T-helper 2 cell treated with Interferon-gamma antibody and Interleukin-4, amounts not matched to agents 5 μg/mL and 100 μg/mL, for 36 hours (primary cell): Measurements from ENCODE around the gene ASPDH.

Experiments
- DNase-seq: peaks from one replicate; pipeline ENCODE4 v3.0.0; 2021; ENCODE audit warnings: low spot score
- H3K27ac Mint-ChIP-seq: one replicate; pipeline ENCODE4 v1.8.0; 2021; ENCODE audit warnings: mild to moderate bottlenecking, mixed read lengths
- H3K27me3 Mint-ChIP-seq: one replicate; pipeline ENCODE4 v1.8.0; 2021; ENCODE audit warnings: low read depth, mixed read lengths
- H3K36me3 Mint-ChIP-seq: one replicate; pipeline ENCODE4 v1.8.0; 2021; ENCODE audit warnings: low read depth, mixed read lengths
- H3K4me1 Mint-ChIP-seq: one replicate; pipeline ENCODE4 v1.8.0; 2021; ENCODE audit warnings: low read depth, mixed read lengths
- H3K4me3 Mint-ChIP-seq: one replicate; pipeline ENCODE4 v1.8.0; 2022; ENCODE audit warnings: mild to moderate bottlenecking, moderate library complexity, mixed read lengths
- H3K9me3 Mint-ChIP-seq: one replicate; pipeline ENCODE4 v1.8.0; 2021; ENCODE audit warnings: mixed read lengths

The ASPDH gene

GRCh38 chr19:50489461-50490011, 24.2 kb downstream of the ASPDH start:
- peaks cover 12% of the 10 kb centered on the region for H3K4me1 Mint-ChIP-seq
- peaks cover 10% of the 10 kb centered on the region for H3K27me3 Mint-ChIP-seq
- H3K27ac Mint-ChIP-seq: no peak overlapping the region
- no peak for DNase-seq
- H3K9me3 Mint-ChIP-seq: peaks cover 12% of the 10 kb centered on the region
- no peak overlapping the region for H3K4me3 Mint-ChIP-seq
- peaks cover 20% of the 10 kb centered on the region for H3K36me3 Mint-ChIP-seq

- Mint-ChIP-seq H3K9me3 (peaks cover 12% of the 10 kb centered on the region), H3K36me3 (peaks cover 20% of the 10 kb centered on the region), H3K4me3 (no peak overlapping the region), H3K27ac (peak overlapping the region; percentile 10), H3K4me1 (peaks cover 12% of the 10 kb centered on the region), H3K27me3 (peaks cover 10% of the 10 kb centered on the region)
- no peak for DNase-seq
Observed at GRCh38 chr19:50488389-50489194, 25.1 kb downstream of the ASPDH start.

- DNase-seq: peak; percentile 37
- Mint-ChIP-seq H3K27ac (no peak overlapping the region), H3K27me3 (peaks cover 7% of the 10 kb centered on the region), H3K9me3 (peaks cover 12% of the 10 kb centered on the region), H3K4me3 (no peak overlapping the region), H3K4me1 (peaks cover 7% of the 10 kb centered on the region), H3K36me3 (peaks cover 26% of the 10 kb centered on the region)
Observed at GRCh38 chr19:50486823-50487515, 26.7 kb downstream of the ASPDH start.

- H3K27ac Mint-ChIP-seq: no peak overlapping the region
- peaks cover 31% of the 10 kb centered on the region for H3K36me3 Mint-ChIP-seq
- H3K27me3 Mint-ChIP-seq: no peaks in the 10 kb centered on the region
- no peak for DNase-seq
- no peak overlapping the region for H3K4me3 Mint-ChIP-seq
- H3K9me3 Mint-ChIP-seq: peaks cover 12% of the 10 kb centered on the region
- no peaks in the 10 kb centered on the region for H3K4me1 Mint-ChIP-seq
Observed at GRCh38 chr19:50485284-50485955, 28.3 kb downstream of the ASPDH start.

- Mint-ChIP-seq H3K4me1 (no peaks in the 10 kb centered on the region), H3K36me3 (peaks cover 43% of the 10 kb centered on the region), H3K27ac (no peak overlapping the region), H3K9me3 (peaks cover 12% of the 10 kb centered on the region), H3K4me3 (no peak overlapping the region), H3K27me3 (no peaks in the 10 kb centered on the region)
- DNase-seq: no peak
Observed at GRCh38 chr19:50482916-50483315, 30.8 kb downstream of the ASPDH start.

GRCh38 chr19:50482271-50482855, 31.4 kb downstream of the ASPDH start:
- peaks cover 5% of the 10 kb centered on the region for H3K4me1 Mint-ChIP-seq

GRCh38 chr19:50481351-50482149, 32.2 kb downstream of the ASPDH start:
- DNase-seq: no peak
- Mint-ChIP-seq H3K4me1 (peaks cover 7% of the 10 kb centered on the region), H3K36me3 (peaks cover 46% of the 10 kb centered on the region), H3K4me3 (no peak overlapping the region), H3K27me3 (no peaks in the 10 kb centered on the region), H3K27ac (no peak overlapping the region), H3K9me3 (peaks cover 8% of the 10 kb centered on the region)

More at GRCh38 chr19:50482271-50482855, 31.4 kb downstream of the ASPDH start:
- no peak for DNase-seq
- Mint-ChIP-seq H3K4me3 (no peak overlapping the region), H3K27ac (no peak overlapping the region), H3K9me3 (peaks cover 12% of the 10 kb centered on the region), H3K27me3 (no peaks in the 10 kb centered on the region), H3K36me3 (peaks cover 47% of the 10 kb centered on the region)

- no peak for DNase-seq
- Mint-ChIP-seq H3K27ac (no peak overlapping the region), H3K36me3 (peaks cover 43% of the 10 kb centered on the region), H3K9me3 (peaks cover 2% of the 10 kb centered on the region), H3K27me3 (no peaks in the 10 kb centered on the region), H3K4me1 (peaks cover 7% of the 10 kb centered on the region), H3K4me3 (no peak overlapping the region)
Observed at GRCh38 chr19:50480281-50481111, 33.2 kb downstream of the ASPDH start.

- peaks cover 36% of the 10 kb centered on the region for H3K36me3 Mint-ChIP-seq
- H3K4me3 Mint-ChIP-seq: no peak overlapping the region
- no peaks in the 10 kb centered on the region for H3K27me3 Mint-ChIP-seq
- no peak for DNase-seq
- no peaks in the 10 kb centered on the region for H3K9me3 Mint-ChIP-seq
- peaks cover 7% of the 10 kb centered on the region for H3K4me1 Mint-ChIP-seq
- no peak overlapping the region for H3K27ac Mint-ChIP-seq
Observed at GRCh38 chr19:50479761-50480251, 33.9 kb downstream of the ASPDH start.

- Mint-ChIP-seq H3K4me1 (peaks cover 7% of the 10 kb centered on the region), H3K9me3 (no peaks in the 10 kb centered on the region), H3K27ac (peak overlapping the region; percentile 47), H3K27me3 (no peaks in the 10 kb centered on the region), H3K4me3 (peak overlapping the region; percentile 27), H3K36me3 (peaks cover 33% of the 10 kb centered on the region)
- no peak for DNase-seq
Observed at GRCh38 chr19:50478901-50479715, 34.6 kb downstream of the ASPDH start.

- Mint-ChIP-seq H3K27ac (peak overlapping the region; percentile 53), H3K9me3 (no peaks in the 10 kb centered on the region), H3K36me3 (peaks cover 27% of the 10 kb centered on the region), H3K27me3 (no peaks in the 10 kb centered on the region), H3K4me3 (peak overlapping the region; percentile 99), H3K4me1 (peaks cover 7% of the 10 kb centered on the region)
- DNase-seq: no peak
Observed at GRCh38 chr19:50477751-50478515, 35.8 kb downstream of the ASPDH start.
